Measurements from ENCODE around the gene ZBTB1.
A peak's percentile ranks its signal among the peaks of the same experiment; 100 is the strongest.

DNA sequence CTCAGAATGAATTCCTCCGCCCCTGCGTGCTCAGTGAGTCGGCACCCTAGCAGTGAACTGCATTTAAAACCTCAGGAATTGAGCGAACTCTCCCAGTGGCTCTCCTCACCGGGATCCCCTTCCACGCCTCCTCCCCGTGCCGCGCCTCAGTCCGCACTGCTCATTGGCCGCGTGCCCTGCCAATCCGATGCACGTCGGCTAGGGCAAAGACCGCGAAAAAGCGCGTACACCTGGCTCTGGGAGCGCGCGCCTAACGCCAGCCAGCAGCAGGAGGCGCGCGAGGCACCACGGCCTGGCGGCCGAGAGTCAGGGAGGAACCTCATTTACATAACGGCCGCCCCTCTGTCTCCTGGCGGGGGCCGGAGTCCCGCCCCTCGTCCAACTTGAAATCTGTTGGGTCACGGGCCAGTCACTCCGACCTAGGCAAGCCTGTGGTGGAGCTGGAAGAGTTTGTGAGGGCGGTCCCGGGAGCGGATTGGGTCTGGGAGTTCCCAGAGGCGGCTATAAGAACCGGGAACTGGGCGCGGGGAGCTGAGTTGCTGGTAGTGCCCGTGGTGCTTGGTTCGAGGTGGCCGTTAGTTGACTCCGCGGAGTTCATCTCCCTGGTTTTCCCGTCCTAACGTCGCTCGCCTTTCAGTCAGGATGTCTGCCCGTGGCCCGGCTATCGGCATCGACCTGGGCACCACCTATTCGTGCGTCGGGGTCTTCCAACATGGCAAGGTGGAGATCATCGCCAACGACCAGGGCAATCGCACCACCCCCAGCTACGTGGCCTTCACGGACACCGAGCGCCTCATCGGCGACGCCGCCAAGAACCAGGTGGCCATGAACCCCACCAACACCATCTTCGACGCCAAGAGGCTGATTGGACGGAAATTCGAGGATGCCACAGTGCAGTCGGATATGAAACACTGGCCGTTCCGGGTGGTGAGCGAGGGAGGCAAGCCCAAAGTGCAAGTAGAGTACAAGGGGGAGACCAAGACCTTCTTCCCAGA lies 35.9 kb downstream of the ZBTB1 start, which contains the start of gene HSPA2:
- TF ChIP-seq, protein P1, sequence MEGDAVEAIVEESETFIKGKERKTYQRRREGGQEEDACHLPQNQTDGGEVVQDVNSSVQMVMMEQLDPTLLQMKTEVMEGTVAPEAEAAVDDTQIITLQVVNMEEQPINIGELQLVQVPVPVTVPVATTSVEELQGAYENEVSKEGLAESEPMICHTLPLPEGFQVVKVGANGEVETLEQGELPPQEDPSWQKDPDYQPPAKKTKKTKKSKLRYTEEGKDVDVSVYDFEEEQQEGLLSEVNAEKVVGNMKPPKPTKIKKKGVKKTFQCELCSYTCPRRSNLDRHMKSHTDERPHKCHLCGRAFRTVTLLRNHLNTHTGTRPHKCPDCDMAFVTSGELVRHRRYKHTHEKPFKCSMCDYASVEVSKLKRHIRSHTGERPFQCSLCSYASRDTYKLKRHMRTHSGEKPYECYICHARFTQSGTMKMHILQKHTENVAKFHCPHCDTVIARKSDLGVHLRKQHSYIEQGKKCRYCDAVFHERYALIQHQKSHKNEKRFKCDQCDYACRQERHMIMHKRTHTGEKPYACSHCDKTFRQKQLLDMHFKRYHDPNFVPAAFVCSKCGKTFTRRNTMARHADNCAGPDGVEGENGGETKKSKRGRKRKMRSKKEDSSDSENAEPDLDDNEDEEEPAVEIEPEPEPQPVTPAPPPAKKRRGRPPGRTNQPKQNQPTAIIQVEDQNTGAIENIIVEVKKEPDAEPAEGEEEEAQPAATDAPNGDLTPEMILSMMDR (IDR thresholded peaks at IDR 0.05) = peak; percentile 63 to 92 (median 80)
- TF ChIP-seq POLR2A (IDR thresholded peaks at IDR 0.05) = peak; percentile 79 to 92

Measured in adrenal gland (tissue), 5 donors.